H4 (cell line): Measurements from ENCODE around the gene CITED1. TPM values are rescaled to one million over a fixed set of nuclear protein-coding genes. Genes with fewer than 3 reads are reported as not detected.
"Not testable (repeated sequence)": the region's sequence is repeated elsewhere in the genome, so short reads cannot be mapped to it uniquely, and the experiment has no call there.

ENCODE experiments used
- DNase-seq: peaks from one replicate; pipeline ENCODE4 v3.0.0-alpha.2; 2015; ENCODE audit warnings: low spot score
- total RNA-seq: library from RNA; depleted of rRNA; stranded (reverse); fragments of >200 nt; shearing (Covaris generic); gene quantifications from 2 replicates; pipeline ENCODE4 v1.2.3, GENCODE V29; 2014; rRNA removed

Gene CITED1
- total RNA-seq: 0.33 and 1.1 TPM in 2 replicates

- no peak for DNase-seq
Observed at GRCh38 chrX:72305286-72306084, at the start of gene CITED1. TSS of gene CITED1 (minus strand) at chrX:72305914. CDS start at chrX:72302869, 3,045 bp downstream.

GRCh38 chrX:72352786-72353185, 47.1 kb upstream of the CITED1 start:
- no peak for DNase-seq

- peak; percentile 19 for DNase-seq
Observed at GRCh38 chrX:72351606-72352334, 46.1 kb upstream of the CITED1 start.

- DNase-seq: no peak
Observed at GRCh38 chrX:72349190-72349589, 43.5 kb upstream of the CITED1 start.

- DNase-seq: no peak
Observed at GRCh38 chrX:72348247-72348979, 42.7 kb upstream of the CITED1 start.

- no peak for DNase-seq
Observed at GRCh38 chrX:72347366-72347765, 41.7 kb upstream of the CITED1 start.

- DNase-seq: no peak
Observed at GRCh38 chrX:72346302-72346949, 40.7 kb upstream of the CITED1 start.

GRCh38 chrX:72340626-72341025, 34.9 kb upstream of the CITED1 start:
- DNase-seq: no peak

- no peak for DNase-seq
Observed at GRCh38 chrX:72340041-72340440, 34.3 kb upstream of the CITED1 start.

GRCh38 chrX:72330131-72330530, 24.4 kb upstream of the CITED1 start:
- no peak for DNase-seq

- DNase-seq: no peak
Observed at GRCh38 chrX:72326605-72327300, 21.0 kb upstream of the CITED1 start.

- DNase-seq: not testable (repeated sequence)
Observed at GRCh38 chrX:72319651-72320050, 13.9 kb upstream of the CITED1 start.

GRCh38 chrX:72317139-72317538, 11.4 kb upstream of the CITED1 start:
- DNase-seq: no peak

GRCh38 chrX:72316408-72317110, 10.8 kb upstream of the CITED1 start:
- no peak for DNase-seq

- no peak for DNase-seq
Observed at GRCh38 chrX:72314881-72315280, 9.2 kb upstream of the CITED1 start.

- no peak for DNase-seq
Observed at GRCh38 chrX:72313707-72314641, 8.3 kb upstream of the CITED1 start.

GRCh38 chrX:72312311-72312940, 6.7 kb upstream of the CITED1 start:
- no peak for DNase-seq

GRCh38 chrX:72309297-72310071, 3.8 kb upstream of the CITED1 start:
- no peak for DNase-seq
